MG63 (cell line): ENCODE data around the gene FGF6. TPM values are rescaled to one million over a fixed set of nuclear protein-coding genes. Genes with fewer than 3 reads are reported as not detected.
A peak's percentile ranks its signal among the peaks of the same experiment; 100 is the strongest.

Experiments
- DNase-seq: peaks from one replicate; pipeline ENCODE4 v3.0.0-alpha.2; 2020
- H3K27me3 ChIP-seq: fragments of 250-450 bp; sonication (Bioruptor Pico); 2 replicates; pipeline ENCODE4 v1.5.1; 2020; ENCODE audit warnings: mild to moderate bottlenecking, moderate library complexity
- H3K36me3 ChIP-seq: fragments of 250-450 bp; sonication (Bioruptor Pico); 2 replicates; pipeline ENCODE4 v1.5.1; 2020; ENCODE audit warnings: mild to moderate bottlenecking, moderate library complexity
- H3K4me3 ChIP-seq: fragments of 250-450 bp; sonication (Bioruptor Pico); 2 replicates; pipeline ENCODE4 v1.5.1; 2020; ENCODE audit warnings: mild to moderate bottlenecking, moderate library complexity
- H3K9me3 ChIP-seq: fragments of 250-450 bp; sonication (Bioruptor Pico); 2 replicates; pipeline ENCODE4 v1.5.1; 2020; ENCODE audit warnings: mild to moderate bottlenecking, moderate library complexity
- total RNA-seq: library from RNA; depleted of rRNA; stranded (reverse); fragments of >200 nt; shearing (Covaris generic); gene quantifications from 2 replicates; pipeline ENCODE4 v1.2.3, GENCODE V29; 2014; ENCODE audit warnings: low replicate concordance

Gene FGF6
- total RNA-seq, 1 experiment from 2014 or later: not detected

DNA sequence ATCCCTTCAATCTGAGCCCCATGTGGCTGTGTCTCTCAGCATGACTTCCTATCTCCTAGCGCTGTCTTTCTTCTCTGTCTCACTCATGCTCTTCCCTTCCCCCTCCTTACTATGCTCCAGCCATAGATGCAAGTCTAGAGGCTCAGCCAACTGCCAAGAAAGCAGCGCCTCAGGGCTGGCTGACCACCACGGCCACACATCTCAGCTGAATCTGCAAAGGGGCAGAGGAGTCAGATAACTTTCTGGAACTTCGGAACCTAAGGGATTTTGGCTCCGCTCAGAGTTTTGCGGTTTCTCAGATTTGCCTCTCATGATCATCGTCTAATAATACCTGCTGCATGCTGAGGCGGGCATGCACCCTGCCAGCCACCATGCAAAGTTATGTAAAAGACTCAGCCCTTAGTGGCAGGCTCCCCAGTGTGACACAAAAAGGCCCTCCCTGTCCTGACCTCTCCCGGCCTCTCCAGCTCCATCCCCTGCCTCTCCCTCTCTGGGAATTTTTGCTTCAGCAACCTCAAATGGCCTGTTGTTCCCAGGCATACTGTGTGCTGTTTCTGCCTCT lies 5.0 kb upstream of the FGF6 start:
- Histone ChIP-seq H3K4me3 (no peak overlapping the region), H3K36me3 (no peaks in the 10 kb centered on the region), H3K27me3 (no peaks in the 10 kb centered on the region), H3K9me3 (no peaks in the 10 kb centered on the region)
- peak; percentile 18 for DNase-seq

DNA sequence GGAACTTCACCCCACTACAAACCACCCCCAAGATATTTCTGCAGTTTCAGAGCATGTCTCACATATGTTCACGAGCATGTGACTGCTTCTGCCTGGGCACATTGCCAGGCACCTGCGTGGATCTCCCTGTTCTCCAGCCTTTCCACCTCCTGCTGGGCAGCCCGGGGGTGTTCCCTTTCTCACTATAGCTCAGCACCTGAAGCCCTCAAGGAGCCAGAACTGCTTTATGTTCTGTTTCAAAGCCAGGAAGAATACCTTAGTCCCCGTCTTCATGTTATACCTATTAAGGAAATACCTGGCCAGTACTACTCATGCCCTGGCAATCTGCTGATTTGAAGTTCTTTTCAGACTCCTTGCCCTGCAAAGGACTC lies 4.2 kb upstream of the FGF6 start:
- no peak overlapping the region for H3K4me3 ChIP-seq
- DNase-seq: no peak
- no peaks in the 10 kb centered on the region for H3K36me3 ChIP-seq
- H3K27me3 ChIP-seq: no peaks in the 10 kb centered on the region
- no peaks in the 10 kb centered on the region for H3K9me3 ChIP-seq

DNA sequence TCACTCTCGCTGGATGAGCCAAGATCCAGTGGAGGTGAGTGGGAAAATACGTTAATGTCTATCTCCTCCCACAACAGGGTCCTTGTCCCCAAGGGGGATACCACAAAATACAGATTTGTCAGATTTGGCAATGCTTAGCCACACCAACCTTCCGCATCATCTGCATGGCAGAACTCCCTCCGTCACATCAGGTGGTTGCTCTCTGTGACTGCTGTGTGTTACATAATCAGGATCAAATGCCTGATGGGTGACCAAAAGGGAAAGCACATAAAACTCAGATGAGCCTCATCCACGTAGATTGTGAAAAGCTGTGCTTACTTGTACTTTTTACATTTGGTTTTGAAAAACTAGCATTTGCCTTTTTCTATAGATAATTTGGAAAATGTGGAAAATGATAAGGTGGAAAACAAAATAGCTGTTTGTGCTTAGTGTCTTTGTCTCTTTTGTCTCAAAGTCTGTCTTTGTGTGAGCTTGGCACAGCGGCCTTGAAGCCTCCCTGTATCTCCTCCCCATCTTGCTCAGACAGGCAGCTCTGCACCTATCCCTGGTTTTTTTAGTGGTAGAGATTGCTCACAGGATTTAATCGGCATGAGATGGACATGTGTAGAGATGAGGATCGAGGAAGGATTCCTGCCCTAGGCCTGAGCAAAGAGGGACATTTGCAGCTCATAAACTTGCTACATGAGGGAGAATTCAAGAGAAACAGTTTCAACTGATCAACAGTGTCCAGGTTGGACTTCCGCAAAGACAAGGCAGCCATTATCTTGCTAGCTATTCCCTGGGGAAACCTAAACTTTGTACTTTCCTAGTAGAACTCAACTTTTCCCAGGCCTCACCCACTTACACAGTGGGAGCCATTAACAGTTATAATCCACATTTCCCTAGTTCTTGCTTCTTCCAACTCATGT lies 3.6 kb upstream of the FGF6 start:
- Histone ChIP-seq H3K4me3 (no peak overlapping the region), H3K9me3 (no peaks in the 10 kb centered on the region), H3K36me3 (no peaks in the 10 kb centered on the region), H3K27me3 (no peaks in the 10 kb centered on the region)
- no peak for DNase-seq

DNA sequence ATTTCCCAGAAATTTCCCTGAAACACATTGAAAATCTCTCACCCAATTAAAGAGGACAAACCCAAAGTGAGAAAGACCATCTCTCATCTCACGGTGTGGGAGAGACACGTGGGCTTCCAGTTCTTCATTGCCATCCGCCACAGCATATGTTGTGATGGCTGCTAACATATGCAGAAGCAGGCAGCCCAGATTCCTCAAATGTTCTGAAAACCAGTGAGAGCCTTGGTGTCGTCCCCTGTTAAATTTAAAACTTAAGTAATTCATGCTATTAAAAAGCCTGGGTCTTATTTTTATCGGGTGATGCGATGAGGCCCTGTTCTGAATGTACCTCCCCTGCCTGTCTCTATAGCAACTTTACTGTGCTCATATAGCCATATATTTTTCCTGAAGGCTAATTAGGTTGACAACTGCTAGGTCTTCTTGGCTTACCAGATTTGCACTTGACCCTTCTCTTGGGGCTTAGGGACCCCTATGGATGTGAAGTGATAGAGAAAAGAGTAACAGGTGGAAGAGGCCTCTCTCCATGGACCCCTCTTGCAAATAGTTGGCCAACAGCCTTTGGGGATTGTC lies 2.8 kb upstream of the FGF6 start:
- Histone ChIP-seq H3K9me3 (no peaks in the 10 kb centered on the region), H3K36me3 (no peaks in the 10 kb centered on the region), H3K27me3 (no peaks in the 10 kb centered on the region), H3K4me3 (no peak overlapping the region)
- no peak for DNase-seq

DNA sequence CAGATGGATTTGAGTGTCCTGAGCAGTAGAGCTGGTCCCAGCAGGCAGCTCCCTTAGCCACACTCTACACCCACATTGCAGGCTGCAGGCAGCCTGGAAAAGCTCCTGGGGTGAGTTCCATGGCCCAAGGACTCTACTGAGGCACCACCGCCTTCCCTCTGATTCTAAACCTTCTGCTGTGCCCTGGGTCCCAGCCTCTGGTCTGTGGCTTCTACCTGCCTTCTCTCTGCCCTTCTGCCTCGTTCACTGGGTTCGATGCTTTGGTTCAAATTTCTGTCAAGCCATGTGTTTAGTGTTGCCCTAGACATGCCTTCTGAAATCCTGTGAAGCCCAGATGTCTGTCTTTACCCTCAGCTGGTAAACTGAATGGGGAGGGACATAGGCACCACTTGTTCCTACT lies 1.5 kb upstream of the FGF6 start:
- no peak overlapping the region for H3K4me3 ChIP-seq
- H3K9me3 ChIP-seq: no peaks in the 10 kb centered on the region
- H3K36me3 ChIP-seq: no peaks in the 10 kb centered on the region
- no peak for DNase-seq
- no peaks in the 10 kb centered on the region for H3K27me3 ChIP-seq

DNA sequence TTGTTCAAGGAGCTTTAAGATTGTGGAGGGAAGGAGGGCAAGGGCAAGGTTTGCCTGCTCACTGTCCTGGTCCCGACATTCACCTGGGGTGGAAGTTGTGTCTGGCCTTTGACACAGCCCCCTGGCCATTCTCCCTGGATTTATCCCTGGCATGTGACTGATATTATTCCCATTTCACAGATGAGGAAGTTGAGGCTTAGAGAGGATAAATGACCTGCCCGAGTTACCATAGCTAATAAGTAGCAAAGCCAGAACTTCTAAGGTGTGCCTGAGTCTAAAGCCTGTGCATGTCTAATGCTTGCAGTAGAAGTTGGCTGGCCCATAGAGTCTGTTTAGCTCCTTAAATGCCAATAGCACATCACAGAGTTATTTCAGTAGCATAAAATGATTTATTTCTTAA lies 720 bp upstream of the FGF6 start:
- Histone ChIP-seq H3K27me3 (no peaks in the 10 kb centered on the region), H3K36me3 (no peaks in the 10 kb centered on the region), H3K9me3 (no peaks in the 10 kb centered on the region), H3K4me3 (no peak overlapping the region)
- no peak for DNase-seq

DNA sequence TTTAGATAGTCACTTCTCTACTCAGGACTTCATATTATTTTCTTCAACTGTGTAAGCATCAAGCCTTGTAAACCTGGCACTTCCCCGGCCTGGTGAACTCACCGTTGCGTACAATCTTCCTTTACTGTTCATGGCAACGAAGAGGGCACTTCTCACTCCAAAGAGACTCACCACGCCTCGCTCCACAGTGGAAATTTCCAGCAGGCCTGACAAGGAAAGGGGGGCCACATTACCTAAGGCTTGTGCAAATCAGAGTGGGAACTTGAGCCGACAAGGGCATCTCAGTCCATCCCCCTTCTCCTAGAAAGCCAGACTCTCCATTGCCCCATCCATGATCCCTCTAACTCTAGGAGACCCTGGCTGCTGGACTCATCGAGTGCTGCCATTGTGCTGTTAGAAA lies 1.6 kb downstream of the FGF6 start:
- Histone ChIP-seq H3K36me3 (no peaks in the 10 kb centered on the region), H3K27me3 (no peaks in the 10 kb centered on the region), H3K9me3 (no peaks in the 10 kb centered on the region), H3K4me3 (no peak overlapping the region)
- no peak for DNase-seq

DNA sequence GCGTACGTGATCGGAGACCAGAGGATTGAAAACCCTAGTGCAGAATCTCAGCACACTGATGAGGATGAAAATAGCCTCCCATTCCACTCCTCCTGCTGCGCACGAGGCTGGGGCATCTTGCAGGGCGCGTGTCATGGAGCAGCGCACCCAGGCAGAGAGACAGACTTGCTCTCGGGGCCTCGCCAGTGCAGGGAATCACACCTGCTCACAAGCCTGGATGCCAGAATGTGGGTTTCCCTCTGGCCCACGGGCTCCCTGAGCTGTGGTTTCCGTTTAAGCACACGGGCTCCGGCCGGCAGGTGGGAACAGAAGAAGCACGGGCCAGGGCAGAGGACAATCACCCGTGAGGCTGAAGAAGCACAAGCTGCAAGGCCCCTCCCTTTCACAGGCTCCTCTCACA lies 2.0 kb downstream of the FGF6 start:
- H3K4me3 ChIP-seq: no peak overlapping the region
- H3K36me3 ChIP-seq: no peaks in the 10 kb centered on the region
- no peaks in the 10 kb centered on the region for H3K9me3 ChIP-seq
- H3K27me3 ChIP-seq: no peaks in the 10 kb centered on the region
- DNase-seq: no peak

DNA sequence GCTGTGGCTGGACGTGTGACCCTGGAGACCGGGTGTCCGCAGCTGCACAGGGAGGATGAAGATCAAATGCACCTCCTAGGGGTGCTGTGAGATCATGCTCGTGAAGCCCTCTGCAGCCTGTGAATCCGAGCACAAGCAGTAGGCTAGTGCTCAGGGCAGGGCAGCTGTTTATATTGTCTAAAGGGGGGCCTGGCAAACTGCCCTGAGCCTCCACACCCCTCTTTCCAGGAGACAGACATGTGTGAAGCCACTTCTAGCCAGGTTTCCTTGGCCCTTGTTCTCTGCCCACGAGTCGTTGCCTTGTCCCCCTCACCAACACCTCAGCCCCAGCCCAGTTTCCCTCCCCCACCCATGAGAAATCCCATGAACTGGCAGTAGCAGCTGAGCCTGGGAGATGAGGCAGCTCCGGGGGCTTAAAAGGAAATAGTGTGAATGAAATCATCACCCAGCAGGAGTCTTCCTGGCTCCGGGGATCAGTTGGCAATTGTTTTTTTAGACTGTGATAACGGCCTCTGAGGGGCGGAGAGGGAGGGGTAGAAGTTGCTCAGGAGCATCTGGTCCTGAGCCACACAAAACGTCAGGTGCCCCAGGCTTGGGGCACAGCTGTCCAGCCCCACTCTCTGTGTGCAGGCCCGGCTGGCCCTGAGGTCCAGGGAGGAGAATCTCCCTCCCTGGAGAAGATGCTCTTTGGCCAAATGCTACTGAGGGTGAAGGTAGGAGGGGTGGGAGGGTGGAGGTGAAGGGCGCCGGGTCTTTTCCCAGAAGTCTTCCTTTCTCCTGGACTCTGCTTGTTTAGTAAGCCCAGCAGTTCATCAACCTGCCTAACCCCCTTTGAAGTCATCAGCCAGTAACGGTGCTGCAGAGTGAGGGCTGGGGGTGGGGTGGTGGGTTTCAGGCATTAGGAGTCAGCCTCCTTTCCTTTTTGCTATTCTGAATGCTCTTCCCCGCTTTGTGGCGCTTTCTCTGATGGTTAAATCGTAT lies 4.0 kb downstream of the FGF6 start:
- DNase-seq: peak; percentile 49
- H3K36me3 ChIP-seq: no peaks in the 10 kb centered on the region
- no peak overlapping the region for H3K4me3 ChIP-seq
- H3K9me3 ChIP-seq: no peaks in the 10 kb centered on the region
- no peaks in the 10 kb centered on the region for H3K27me3 ChIP-seq

DNA sequence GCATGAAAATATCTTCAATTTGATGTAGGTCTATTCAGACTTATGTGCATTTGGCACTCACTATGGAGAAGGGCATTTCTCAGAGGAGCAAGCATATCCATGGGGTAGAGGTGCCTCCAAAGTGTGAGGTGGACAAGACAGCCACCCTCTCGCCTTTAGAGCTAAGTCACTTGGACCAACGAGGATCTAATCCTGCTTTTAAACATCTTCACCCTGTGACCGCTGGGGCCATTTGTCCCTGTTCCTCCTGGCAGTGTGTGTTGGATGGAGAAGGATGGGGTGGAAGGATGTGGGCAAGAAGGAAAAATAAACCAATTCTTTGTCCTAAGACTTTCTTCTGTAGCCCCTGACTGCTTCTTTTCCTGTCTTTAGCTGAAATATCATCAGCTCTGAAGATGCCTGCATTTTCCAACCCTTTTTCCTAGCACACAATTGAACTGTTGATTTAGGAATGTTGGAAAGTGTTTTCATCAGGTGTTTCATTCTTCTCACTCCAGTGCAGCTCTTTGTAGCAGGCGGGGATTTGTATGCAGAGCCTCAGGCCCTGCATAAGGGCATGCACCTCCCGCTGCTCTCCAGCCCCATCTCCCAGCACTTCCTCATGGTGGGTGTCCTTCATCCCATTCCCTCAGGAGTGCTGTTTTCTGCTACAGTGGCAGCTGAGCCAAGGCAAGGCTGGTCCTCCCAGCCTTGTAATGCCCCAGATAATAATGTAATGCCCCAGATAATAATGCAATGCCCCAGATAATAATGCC lies 5.3 kb downstream of the FGF6 start:
- no peak overlapping the region for H3K4me3 ChIP-seq
- DNase-seq: no peak
- H3K27me3 ChIP-seq: no peaks in the 10 kb centered on the region

DNA sequence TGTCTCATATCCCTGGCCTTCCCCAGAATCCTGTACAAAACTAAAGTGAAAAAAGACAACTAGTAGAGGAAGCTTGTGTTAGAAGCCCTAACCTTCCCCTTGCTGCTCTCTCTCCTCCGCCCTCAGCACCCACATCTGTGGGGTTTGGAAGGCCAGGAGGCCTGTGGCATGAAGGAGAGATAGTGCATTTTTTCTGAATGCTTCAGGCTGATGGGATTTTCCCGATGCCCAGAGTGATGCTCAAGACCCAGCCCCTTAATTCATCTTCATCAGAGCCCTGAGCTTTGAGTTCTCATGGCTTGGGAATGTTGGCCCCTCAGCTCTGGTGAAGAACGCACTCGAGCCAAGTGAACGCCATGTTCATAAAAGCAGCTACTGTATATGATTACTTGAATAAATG lies 5.9 kb downstream of the FGF6 start:
- no peak overlapping the region for H3K4me3 ChIP-seq
- no peaks in the 10 kb centered on the region for H3K9me3 ChIP-seq
- DNase-seq: no peak

More for the DNA sequence above, 5.3 kb downstream of the FGF6 start:
- Histone ChIP-seq H3K36me3 (no peaks in the 10 kb centered on the region), H3K9me3 (no peaks in the 10 kb centered on the region)

DNA sequence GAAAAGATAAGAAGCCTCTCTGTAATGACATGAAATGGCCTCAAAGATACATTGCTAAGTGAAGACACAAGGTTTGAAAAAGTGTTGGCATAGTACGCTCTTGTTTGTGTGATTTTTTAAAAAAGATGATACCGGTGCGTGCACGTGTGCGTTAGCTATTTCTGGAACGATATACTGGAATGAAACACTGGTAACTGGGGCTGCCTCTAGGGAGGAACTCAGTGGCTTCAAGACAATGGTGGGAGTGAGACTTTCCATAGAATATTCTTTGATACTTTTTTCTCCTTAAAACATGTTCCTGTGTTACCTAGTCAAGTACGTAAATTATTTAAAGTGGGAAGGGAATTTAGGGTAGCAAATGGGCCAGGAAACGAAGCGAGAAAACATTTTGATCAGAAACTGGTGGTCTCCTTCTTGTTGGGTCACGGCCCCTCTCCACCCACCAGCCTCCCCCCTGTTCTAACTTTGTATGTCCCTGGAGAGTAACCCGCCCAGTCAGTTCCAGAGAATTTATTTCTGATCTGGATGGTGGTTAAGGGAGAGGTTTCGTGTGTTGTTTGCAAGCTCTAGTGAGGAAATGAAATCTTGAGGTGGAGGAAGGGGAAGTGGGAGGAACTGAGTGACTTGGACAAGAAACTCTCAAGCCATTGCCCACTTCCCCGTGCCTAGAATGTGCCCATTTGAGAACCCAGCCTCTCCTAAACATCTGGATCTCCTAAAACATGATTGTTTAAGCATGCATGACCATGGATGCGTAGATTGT lies 6.6 kb downstream of the FGF6 start:
- H3K9me3 ChIP-seq: no peaks in the 10 kb centered on the region
- DNase-seq: no peak
- no peak overlapping the region for H3K4me3 ChIP-seq
- no peaks in the 10 kb centered on the region for H3K27me3 ChIP-seq
- no peaks in the 10 kb centered on the region for H3K36me3 ChIP-seq

More for the DNA sequence above, 5.9 kb downstream of the FGF6 start:
- Histone ChIP-seq H3K27me3 (no peaks in the 10 kb centered on the region), H3K36me3 (no peaks in the 10 kb centered on the region)

DNA sequence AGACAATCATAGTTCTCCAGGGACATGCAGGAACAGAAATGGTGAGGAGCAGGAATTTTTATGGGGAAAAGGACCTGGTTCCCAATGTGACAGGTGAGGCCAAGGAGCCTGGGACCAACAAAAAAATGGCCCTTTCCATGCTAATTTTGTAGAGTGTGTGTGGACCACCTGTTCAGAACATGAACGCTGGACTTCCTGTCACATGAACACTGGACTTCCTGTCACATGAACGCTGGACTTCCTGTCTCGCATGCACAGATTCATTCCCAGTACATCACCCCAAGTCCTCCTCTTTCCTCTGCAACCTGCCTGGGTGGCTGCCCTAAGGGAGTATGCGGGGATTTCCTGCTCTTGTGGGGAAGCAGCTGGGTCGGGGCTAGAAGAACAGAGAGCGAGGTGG lies 10.1 kb downstream of the FGF6 start:
- Histone ChIP-seq H3K4me3 (no peak overlapping the region), H3K9me3 (no peaks in the 10 kb centered on the region), H3K27me3 (no peaks in the 10 kb centered on the region), H3K36me3 (no peaks in the 10 kb centered on the region)
- no peak for DNase-seq

DNA sequence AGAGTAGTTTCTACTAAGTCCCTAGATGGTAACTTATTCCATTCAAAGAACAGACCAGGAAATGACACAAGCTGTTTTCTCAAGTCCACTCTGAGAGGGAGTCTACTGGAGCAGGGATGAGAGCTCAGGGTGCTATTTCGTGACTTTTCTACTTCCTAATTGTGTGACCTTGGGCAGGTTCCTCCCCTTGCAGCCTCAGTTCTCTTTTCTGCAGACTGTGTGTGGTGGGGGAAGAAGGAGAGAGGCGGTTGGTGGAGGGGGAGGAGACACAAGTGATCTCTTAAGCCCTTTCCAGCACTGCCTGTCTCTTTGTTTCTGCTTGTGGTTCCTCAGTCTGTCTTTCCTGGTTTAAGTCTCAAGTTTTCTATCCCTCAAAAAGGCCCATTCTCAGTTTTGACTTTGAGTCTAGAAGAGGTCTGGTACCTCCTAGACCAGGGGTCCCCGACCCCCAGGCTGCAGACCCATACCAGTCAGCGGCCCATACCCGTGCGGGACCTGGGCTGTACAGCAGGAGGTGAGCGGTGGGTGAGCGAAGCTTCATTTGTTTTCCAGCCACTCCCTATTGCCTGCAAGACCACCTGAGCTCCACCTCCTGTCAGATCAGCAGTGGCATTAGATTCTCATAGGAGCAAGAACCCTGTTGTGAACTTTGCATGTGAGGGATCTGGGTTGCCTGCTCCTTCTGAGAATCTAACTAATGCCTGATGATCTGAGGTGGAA lies 10.7 kb downstream of the FGF6 start:
- DNase-seq: no peak
- no peaks in the 10 kb centered on the region for H3K27me3 ChIP-seq
- no peak overlapping the region for H3K4me3 ChIP-seq

DNA sequence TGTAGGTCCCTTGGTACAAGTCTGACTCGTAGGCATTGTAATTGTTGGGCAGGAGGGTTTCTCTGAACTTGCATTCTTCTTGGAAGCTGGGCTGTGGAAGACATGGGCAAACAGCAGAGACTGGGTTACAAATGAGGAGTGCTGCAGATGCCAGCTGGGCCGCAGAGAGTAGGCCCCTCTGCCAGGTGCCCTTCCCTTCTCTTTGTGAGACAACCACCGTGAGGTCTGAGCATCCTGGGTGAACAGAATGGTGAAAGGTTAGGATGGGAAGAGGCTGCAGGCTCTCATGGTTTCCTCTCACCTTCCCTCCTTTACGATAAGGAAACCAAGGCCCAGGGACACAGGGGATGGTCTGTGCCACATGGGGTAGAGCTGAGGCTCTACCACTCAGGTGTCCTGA lies 11.3 kb downstream of the FGF6 start:
- no peaks in the 10 kb centered on the region for H3K36me3 ChIP-seq
- no peak overlapping the region for H3K4me3 ChIP-seq
- no peaks in the 10 kb centered on the region for H3K9me3 ChIP-seq
- DNase-seq: no peak
- no peaks in the 10 kb centered on the region for H3K27me3 ChIP-seq

More for the DNA sequence above, 10.7 kb downstream of the FGF6 start:
- H3K36me3 ChIP-seq: no peaks in the 10 kb centered on the region
- no peaks in the 10 kb centered on the region for H3K9me3 ChIP-seq
